WTC11 (cell line): ENCODE results near the gene FGFBP2.

Experiments used
- CREM ChIP-seq: sonication (generic); formaldehyde crosslinking; IDR thresholded peaks from 2 replicates; pipeline ENCODE4 v1.8.1; 2022; ENCODE audit warnings: mild to moderate bottlenecking, missing genetic modification reagents, moderate library complexity
- IRF2 ChIP-seq: sonication (generic); formaldehyde crosslinking; IDR thresholded peaks from 2 replicates; pipeline ENCODE4 v1.8.0; 2022; ENCODE audit warnings: low read depth, missing genetic modification reagents, borderline replicate concordance
- NFE2L1 ChIP-seq: sonication (generic); formaldehyde crosslinking; IDR thresholded peaks from 2 replicates; pipeline ENCODE4 v1.8.1; 2023; ENCODE audit warnings: missing genetic modification reagents
- SMAD4 ChIP-seq: sonication (generic); formaldehyde crosslinking; IDR thresholded peaks from 2 replicates; pipeline ENCODE4 v1.8.0; 2022; ENCODE audit warnings: mild to moderate bottlenecking, missing genetic modification reagents
- TCF7 ChIP-seq: sonication (generic); formaldehyde crosslinking; IDR thresholded peaks from 2 replicates; pipeline ENCODE4 v1.8.0; 2022; ENCODE audit warnings: mild to moderate bottlenecking, low read depth, missing genetic modification reagents, moderate library complexity
- USF1 ChIP-seq: sonication (generic); formaldehyde crosslinking; IDR thresholded peaks from 2 replicates; pipeline ENCODE4 v1.8.0; 2022; ENCODE audit warnings: mild to moderate bottlenecking, missing genetic modification reagents
- ZNF317 ChIP-seq: sonication (generic); formaldehyde crosslinking; IDR thresholded peaks from 2 replicates; pipeline ENCODE4 v1.8.1; 2023; ENCODE audit warnings: low read depth, mild to moderate bottlenecking, moderate library complexity, missing genetic modification reagents, borderline replicate concordance
- ZSCAN18 ChIP-seq: fragments of 250-450 bp; sonication (Bioruptor Pico); IDR thresholded peaks from 2 replicates; pipeline ENCODE4 v2.1.2; 2022; ENCODE audit warnings: mild to moderate bottlenecking, moderate library complexity
- TF ChIP-seq, protein P1 (sequence below): fragments of 200-600 bp; IDR thresholded peaks from 2 replicates; pipeline ENCODE4 v1.8.0; 2022; ENCODE audit warnings: antibody characterized with exemption
- TF ChIP-seq, protein P2 (sequence below): sonication (generic); formaldehyde crosslinking; IDR thresholded peaks from 2 replicates; pipeline ENCODE4 v1.8.1; 2023; ENCODE audit warnings: mild to moderate bottlenecking, missing genetic modification reagents
- TF ChIP-seq, protein P3 (sequence below): sonication (generic); formaldehyde crosslinking; IDR thresholded peaks from 2 replicates; pipeline ENCODE4 v1.8.1; 2022; ENCODE audit warnings: low read depth, missing genetic modification reagents, borderline replicate concordance

GRCh38 chr4:15968551-15969300 is 5.8 kb upstream of the FGFBP2 start:
- TF ChIP-seq, protein P1, sequence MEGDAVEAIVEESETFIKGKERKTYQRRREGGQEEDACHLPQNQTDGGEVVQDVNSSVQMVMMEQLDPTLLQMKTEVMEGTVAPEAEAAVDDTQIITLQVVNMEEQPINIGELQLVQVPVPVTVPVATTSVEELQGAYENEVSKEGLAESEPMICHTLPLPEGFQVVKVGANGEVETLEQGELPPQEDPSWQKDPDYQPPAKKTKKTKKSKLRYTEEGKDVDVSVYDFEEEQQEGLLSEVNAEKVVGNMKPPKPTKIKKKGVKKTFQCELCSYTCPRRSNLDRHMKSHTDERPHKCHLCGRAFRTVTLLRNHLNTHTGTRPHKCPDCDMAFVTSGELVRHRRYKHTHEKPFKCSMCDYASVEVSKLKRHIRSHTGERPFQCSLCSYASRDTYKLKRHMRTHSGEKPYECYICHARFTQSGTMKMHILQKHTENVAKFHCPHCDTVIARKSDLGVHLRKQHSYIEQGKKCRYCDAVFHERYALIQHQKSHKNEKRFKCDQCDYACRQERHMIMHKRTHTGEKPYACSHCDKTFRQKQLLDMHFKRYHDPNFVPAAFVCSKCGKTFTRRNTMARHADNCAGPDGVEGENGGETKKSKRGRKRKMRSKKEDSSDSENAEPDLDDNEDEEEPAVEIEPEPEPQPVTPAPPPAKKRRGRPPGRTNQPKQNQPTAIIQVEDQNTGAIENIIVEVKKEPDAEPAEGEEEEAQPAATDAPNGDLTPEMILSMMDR, result no peak
- no peak for TF ChIP-seq ZSCAN18 (CRISPR knock-in tag)
- TF ChIP-seq USF1 (CRISPR knock-in tag), result no peak
- TF ChIP-seq ZNF317 (CRISPR knock-in tag), result no peak
- no peak for TF ChIP-seq CREM (CRISPR knock-in tag)
- no peak for TF ChIP-seq NFE2L1 (CRISPR knock-in tag)
- TF ChIP-seq, protein P2, sequence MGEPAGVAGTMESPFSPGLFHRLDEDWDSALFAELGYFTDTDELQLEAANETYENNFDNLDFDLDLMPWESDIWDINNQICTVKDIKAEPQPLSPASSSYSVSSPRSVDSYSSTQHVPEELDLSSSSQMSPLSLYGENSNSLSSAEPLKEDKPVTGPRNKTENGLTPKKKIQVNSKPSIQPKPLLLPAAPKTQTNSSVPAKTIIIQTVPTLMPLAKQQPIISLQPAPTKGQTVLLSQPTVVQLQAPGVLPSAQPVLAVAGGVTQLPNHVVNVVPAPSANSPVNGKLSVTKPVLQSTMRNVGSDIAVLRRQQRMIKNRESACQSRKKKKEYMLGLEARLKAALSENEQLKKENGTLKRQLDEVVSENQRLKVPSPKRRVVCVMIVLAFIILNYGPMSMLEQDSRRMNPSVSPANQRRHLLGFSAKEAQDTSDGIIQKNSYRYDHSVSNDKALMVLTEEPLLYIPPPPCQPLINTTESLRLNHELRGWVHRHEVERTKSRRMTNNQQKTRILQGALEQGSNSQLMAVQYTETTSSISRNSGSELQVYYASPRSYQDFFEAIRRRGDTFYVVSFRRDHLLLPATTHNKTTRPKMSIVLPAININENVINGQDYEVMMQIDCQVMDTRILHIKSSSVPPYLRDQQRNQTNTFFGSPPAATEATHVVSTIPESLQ, result no peak
- no peak for TF ChIP-seq SMAD4 (CRISPR knock-in tag)
- no peak for TF ChIP-seq IRF2 (CRISPR knock-in tag)
- TF ChIP-seq, protein P3, sequence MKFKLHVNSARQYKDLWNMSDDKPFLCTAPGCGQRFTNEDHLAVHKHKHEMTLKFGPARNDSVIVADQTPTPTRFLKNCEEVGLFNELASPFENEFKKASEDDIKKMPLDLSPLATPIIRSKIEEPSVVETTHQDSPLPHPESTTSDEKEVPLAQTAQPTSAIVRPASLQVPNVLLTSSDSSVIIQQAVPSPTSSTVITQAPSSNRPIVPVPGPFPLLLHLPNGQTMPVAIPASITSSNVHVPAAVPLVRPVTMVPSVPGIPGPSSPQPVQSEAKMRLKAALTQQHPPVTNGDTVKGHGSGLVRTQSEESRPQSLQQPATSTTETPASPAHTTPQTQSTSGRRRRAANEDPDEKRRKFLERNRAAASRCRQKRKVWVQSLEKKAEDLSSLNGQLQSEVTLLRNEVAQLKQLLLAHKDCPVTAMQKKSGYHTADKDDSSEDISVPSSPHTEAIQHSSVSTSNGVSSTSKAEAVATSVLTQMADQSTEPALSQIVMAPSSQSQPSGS (CRISPR knock-in tag), result no peak
- TF ChIP-seq TCF7 (CRISPR knock-in tag), result no peak
